GM23248 (cell line): ENCODE results near the gene TRAPPC2L.

ENCODE experiments used
- EZH2 ChIP-seq: fragments of 200-600 bp; sonication (generic); IDR thresholded peaks from 2 replicates; pipeline ENCODE4 v1.6.1; 2018; ENCODE audit warnings: antibody characterized with exemption, mild to moderate bottlenecking; ENCODE audit not compliant: insufficient read depth, poor library complexity, severe bottlenecking
- EZH2phosphoT487 ChIP-seq: fragments of 200-600 bp; sonication (generic); IDR thresholded peaks from 2 replicates; pipeline ENCODE4 v1.6.1; 2018; ENCODE audit warnings: antibody characterized with exemption, moderate library complexity, mild to moderate bottlenecking, low read depth; ENCODE audit not compliant: insufficient read depth

DNA sequence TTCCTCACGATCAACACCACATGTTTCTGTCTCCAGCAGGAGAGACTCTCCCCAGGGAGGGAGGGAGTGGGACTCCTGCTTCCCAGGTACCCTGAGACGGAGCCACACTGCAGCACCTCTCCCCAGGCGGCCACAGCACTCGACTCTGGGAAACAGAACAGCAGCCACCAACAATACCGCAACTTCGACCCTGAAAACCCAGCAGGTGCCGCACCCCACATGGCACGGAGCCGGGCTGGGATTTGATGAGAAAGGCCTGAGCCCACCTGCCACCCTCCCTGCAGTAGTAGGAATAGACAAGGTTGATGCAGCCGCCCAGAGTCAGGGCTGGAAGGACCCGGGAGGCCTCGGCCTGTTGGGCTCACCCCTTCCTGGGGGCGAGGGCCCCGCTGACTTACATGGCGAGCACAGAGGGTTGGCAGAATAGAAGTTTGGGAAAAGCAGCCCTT is 14.6 kb upstream of the TRAPPC2L start:
- no peak for TF ChIP-seq EZH2
- no peak for TF ChIP-seq EZH2phosphoT487
